ENCODE results near the gene ITIH2.
A peak's percentile ranks its signal among the peaks of the same experiment; 100 is the strongest.

DNA sequence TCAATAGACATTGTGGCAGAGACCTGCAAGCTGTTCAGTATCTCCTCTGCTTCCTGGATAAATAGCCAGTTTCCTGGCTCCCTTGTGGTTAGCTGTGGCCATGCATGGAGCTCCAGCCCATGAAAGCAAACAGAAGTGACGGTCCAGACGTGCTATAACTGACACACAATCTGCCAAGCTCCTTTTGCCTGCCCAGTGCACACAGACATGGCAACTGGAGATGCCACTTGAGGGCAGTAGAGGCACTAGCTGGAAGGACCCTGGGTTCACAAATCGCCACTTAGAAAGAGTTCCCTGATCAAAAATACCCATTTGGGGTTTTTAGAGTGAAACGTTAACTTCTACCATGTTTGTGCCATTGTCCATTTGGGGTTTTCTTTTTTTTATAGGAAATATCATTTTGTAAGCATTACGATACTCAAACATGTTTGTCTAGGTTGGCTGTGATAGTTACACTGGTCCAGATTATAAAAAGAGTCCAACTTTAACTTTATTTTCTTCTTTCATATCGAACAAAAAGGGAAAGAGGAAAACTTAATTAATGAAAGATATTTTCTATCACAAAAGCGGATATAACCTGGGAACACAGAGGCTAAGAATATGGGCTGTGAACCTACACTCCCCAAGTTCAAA, 53.4 kb downstream of the ITIH2 start:
- TF ChIP-seq, protein P1, sequence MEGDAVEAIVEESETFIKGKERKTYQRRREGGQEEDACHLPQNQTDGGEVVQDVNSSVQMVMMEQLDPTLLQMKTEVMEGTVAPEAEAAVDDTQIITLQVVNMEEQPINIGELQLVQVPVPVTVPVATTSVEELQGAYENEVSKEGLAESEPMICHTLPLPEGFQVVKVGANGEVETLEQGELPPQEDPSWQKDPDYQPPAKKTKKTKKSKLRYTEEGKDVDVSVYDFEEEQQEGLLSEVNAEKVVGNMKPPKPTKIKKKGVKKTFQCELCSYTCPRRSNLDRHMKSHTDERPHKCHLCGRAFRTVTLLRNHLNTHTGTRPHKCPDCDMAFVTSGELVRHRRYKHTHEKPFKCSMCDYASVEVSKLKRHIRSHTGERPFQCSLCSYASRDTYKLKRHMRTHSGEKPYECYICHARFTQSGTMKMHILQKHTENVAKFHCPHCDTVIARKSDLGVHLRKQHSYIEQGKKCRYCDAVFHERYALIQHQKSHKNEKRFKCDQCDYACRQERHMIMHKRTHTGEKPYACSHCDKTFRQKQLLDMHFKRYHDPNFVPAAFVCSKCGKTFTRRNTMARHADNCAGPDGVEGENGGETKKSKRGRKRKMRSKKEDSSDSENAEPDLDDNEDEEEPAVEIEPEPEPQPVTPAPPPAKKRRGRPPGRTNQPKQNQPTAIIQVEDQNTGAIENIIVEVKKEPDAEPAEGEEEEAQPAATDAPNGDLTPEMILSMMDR (IDR thresholded peaks at IDR 0.05; ENCODE audit: low read depth, low read length), result peak; percentile 54
- no peak for TF ChIP-seq EZH2phosphoT487 (IDR thresholded peaks at IDR 0.05; ENCODE audit: low read depth)
